GM23248 (cell line): ENCODE measurements around the gene SH3RF3.

ENCODE experiments used
- EZH2 ChIP-seq: fragments of 200-600 bp; sonication (generic); IDR thresholded peaks from 2 replicates; pipeline ENCODE4 v1.6.1; 2018; ENCODE audit warnings: antibody characterized with exemption, mild to moderate bottlenecking; ENCODE audit not compliant: insufficient read depth, poor library complexity, severe bottlenecking
- EZH2phosphoT487 ChIP-seq: fragments of 200-600 bp; sonication (generic); IDR thresholded peaks from 2 replicates; pipeline ENCODE4 v1.6.1; 2018; ENCODE audit warnings: antibody characterized with exemption, moderate library complexity, mild to moderate bottlenecking, low read depth; ENCODE audit not compliant: insufficient read depth

DNA sequence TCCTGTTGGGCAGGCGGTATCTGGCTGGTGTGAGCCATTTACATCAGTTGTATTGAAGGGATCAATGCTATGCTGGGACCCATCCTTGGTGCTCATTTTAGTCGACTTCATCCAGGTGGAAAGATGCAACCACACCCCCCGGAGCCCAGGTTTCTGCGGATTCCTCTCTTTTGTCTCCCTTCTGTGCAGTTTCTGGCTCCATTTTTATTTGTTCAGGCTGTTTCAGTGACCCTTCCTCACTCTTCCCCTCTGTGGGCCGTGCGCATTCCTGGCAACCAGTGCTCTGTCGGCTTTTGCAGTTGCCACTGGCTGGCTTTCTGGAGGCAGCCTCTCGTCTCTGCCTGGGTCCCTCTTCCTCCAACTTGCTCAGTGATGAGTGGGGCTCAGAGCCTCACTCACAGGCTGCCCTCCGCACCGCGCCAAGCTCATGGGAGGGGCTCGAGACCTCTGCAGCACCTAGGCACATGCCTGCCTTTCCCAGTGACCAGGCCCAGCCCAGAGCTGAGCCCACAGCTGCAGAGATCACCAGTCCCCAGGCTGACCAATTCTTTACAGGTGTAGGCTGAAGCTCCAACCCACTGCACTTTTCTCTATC lies 12.1 kb downstream of the SH3RF3 start:
- TF ChIP-seq EZH2: no peak
- TF ChIP-seq EZH2phosphoT487: no peak
